ENCODE results near the gene IGFN1.

IGFN1 gene

DNA sequence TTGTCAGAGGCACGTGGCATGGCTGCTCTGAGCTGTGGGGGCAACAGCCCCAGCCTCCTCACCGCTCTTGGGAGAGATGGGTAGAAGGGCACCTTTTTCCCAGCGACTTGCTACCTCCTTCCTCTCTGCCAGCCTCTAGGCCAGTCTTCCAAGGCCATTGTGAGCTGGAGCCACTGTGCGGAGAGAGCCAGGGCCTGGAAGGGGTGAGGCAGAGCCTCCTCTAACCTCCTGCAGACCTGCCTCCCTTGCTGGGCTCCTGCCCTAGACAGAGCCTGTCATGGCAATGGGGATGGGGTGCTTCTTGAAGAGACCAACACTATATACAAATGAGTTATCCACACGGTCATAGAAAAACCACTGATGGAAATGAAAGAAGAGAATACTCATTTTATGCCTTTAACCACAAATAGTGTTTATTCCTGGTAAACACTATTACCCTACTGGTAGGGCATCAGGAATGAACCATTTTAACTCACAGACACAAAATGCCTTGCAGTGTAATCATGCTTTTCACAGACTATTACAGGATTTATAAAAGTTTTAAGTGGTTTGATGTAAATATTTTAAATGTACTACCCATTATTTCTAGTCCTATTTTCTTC lies 5.0 kb upstream of the IGFN1 start:
- DNase-seq, result no peak

DNA sequence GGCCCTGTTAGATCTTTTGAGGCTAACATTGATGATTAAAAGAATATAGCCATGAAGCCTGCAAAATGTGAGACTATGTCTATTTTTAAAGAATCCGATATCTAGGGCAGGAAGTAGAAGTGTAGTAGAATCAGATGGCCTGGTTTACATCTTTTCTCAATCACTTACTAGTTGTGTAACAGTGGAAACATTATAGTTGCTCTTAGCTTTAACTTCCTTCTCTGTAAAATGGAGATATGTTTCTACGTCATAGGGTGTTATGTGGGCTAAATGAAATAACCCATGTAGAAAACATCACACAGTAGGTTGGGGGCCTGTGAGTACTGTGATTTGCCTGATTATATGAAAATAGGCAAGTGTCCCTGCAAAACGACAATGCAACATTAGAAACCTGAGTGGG lies 4.4 kb upstream of the IGFN1 start:
- no peak for DNase-seq

GRCh38 chr1:201189085-201189484 lies 1.5 kb upstream of the IGFN1 start:
- DNase-seq, result no peak

GRCh38 chr1:201190005-201190404 lies 619 bp upstream of the IGFN1 start:
- DNase-seq, result no peak

DNA sequence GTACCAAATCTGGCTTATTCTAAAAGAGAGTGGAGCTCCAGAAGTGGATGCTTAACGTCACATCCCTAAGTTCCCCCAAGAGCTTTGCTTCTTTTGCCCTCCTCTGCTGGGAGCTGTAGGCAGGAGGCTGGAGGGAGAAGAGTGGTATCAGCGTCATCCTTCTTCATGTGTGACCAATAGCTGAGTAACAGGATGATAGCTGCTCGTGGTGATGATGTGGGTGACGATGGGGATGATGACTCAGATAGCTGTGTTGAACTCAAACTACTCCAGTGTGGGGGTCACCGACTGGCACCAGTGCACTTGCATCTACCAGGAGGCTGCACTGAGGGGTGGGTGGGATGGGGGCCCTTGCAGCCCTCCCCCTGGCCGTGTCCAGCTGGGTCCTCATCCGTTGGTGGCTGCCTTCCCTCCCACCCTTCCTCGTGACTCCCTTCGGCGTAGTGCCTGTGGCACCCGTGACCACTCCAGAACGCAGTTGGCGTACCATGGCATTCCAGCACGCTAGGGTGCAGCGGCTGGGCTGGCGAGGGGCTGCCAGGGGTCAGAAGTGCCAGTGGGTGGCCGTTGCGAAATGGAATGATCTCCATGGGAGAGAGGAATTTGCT lies 1.1 kb downstream of the IGFN1 start:
- no peak for DNase-seq

DNA sequence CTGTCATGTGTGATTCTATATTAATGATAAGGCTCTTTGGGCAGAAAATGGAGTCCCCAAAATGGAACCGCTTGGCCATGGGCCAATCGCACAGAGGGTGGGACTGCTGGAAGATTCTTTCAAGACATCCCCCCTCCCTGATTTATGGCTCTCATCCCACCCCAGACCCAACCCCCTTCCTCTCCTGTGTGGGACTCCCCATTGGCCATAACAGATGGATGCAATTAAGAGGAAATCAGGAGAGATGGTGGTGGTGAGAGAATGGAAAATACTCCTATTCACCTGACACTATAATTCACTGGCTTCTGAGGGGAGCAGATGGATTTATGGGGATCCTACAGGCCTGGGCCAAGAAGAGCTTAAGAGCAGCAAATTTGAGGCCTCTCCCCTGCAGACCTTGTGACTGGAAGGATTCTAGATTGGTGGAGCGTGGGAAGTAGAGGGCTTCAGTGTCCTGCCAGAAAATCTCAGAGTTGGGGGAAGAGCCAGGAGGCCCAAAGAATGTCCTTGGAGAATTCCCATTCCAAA lies 1.7 kb downstream of the IGFN1 start:
- DNase-seq, result no peak

DNA sequence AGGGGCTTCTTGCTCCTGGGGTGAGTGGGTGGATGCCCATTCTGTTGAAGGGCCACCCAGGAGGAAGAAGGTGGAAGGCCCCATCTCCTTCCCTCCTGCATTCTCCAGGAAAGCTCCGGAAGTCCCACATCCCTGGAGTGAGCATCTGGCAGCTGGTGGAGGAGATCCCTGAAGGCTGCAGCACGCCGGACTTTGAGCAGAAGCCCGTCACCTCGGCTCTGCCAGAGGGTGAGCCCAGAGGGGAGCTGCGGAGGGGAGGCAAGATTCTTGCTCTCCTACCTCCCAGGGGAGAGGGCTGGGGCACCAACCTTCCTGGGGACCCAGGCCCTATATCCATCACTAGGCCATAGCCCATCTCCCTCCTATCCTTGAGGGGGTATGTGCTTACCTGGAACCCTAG lies 3.4 kb downstream of the IGFN1 start:
- DNase-seq, result no peak

GRCh38 chr1:201198598-201198997 lies 8.0 kb downstream of the IGFN1 start:
- no peak for DNase-seq

DNA sequence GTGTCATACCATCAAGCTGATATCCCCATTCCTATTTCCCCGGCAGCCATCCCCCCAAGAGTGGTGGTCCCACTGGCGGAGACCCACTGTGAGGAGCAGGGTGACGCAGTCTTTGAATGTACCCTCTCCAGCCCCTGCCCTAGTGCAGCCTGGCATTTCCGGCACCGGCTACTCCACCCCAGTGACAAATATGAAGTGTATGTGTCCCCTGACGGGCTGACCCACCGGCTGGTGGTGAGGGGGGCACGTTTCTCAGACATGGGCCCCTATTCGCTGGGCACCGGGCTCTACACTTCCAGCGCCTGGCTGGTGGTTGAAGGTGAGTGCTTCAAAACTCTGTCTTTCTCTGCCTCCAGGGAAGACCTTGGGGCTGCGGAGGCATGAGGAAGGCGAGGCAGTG lies 14.4 kb downstream of the IGFN1 start:
- no peak for DNase-seq

DNA sequence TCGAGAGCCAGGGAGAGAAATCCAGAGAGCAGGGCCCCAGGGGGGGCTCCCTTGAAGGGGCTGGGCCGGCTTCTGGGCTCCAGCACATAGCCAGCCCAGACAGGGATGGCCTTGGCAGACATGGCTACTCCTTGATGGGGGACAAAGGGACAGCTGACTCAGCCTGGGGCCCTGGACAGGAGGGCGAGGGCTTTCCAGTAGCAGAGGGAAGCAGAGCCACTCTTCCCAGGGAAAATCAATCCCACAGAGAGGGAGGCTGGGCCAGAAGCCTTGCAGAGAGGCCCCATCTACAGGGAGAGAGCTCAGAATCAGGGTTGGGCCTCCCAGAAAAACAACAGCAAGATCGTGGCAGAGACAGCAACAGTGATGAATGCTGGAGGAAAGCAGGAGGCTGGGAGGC lies 15.6 kb downstream of the IGFN1 start:
- no peak for DNase-seq

GRCh38 chr1:201207046-201207445 lies 16.4 kb downstream of the IGFN1 start:
- DNase-seq, result no peak

DNA sequence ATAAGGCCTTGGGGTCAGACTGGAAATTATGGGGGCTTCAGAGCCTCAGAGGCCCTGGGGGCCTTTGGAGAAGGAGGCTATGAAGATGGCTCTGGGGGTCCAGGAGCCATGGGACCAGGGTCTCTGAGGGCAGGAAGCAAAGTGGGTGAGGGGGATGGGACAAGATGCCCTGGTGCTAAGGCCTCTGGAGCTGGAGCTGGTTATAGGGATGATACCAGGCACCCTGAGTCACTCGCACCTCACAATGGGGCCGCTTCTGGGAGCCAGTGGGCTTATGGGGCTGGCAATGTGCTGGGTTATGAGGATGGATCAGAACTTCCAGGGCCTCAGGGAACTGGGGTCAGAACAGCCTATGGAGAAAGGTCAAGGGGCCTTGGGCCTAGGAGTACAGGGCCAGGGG lies 17.6 kb downstream of the IGFN1 start:
- no peak for DNase-seq

GRCh38 chr1:201212056-201212455 lies 21.4 kb downstream of the IGFN1 start:
- DNase-seq, result no peak

GRCh38 chr1:201212461-201213055 lies 21.9 kb downstream of the IGFN1 start:
- DNase-seq, result no peak

DNA sequence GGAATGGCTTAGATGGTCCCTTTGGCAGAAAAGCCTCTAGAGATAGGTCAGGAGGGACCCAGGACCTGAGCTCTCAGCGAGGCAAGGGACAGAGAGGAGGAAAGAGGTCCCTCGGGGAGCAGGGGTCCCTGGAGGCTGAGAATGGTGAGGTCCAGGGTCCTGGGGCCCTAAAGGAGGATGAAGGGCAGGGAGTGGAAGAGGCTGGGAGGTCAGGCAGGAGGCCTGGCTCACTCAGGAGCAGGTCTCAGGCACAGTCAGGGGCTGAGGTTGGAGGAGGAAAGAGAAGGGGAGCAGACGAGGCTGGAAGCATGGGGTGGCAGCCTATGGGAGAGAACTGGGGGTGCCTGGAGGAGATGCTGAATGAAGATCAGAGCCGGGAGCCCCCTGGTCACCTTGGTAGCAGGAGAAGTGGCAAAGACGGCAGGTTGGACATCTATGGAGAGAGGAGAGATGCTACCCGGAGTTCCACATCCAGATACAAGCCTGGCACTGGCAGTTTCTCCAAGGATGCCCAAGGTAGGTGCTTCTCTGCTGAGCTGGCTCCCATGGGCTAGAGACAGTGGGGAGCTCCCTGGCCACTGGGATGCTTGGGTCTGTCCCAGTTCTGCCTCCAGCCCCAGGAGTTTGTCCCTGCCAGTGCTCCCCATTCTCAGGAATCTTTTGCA lies 22.6 kb downstream of the IGFN1 start:
- DNase-seq, result no peak

- no peak for DNase-seq
Observed at GRCh38 chr1:201213926-201214325, 23.3 kb downstream of the IGFN1 start.

- DNase-seq, result no peak
Observed at GRCh38 chr1:201214461-201214860, 23.8 kb downstream of the IGFN1 start.

GRCh38 chr1:201214886-201215285 lies 24.3 kb downstream of the IGFN1 start:
- DNase-seq, result no peak

DNA sequence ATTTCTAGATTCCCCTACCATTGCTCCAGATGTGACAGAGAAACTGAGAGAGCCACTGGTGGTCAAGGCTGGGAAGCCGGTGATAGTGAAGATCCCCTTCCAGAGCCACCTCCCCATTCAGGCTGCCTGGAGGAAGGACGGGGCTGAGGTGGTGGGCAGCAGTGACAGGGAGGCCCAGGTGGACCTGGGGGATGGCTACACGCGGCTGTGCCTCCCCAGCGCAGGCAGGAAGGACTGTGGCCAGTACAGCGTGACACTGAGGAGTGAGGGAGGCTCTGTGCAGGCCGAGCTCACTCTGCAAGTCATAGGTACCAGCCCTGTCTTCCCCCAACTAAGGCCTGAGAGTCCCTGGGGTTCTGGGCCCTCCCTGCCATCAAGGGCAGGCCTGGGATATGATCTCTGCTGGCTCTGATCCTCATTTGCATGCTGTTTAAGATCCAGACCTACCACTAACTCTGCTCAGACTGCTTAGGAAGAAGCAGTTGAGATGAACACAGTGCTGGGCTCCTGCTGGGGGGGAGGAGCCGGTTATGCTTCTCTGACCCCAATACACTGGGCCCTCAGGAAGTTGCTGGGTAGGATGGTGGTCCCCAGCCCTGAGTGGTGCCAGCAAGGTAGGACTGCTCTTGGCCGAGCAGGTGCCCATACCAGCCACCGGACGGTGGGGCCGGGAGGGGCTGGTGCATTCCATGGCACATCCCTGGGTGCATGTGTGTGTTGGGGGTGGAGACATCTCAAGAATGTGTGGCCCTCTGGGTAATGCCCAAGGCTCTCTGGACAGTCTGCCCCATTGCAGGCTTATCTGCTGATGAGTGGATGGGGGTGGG lies 25.1 kb downstream of the IGFN1 start:
- no peak for DNase-seq

GRCh38 chr1:201216395-201217085 lies 25.9 kb downstream of the IGFN1 start:
- DNase-seq, result no peak

- no peak for DNase-seq
Observed at GRCh38 chr1:201217146-201217545, 26.5 kb downstream of the IGFN1 start.

DNA sequence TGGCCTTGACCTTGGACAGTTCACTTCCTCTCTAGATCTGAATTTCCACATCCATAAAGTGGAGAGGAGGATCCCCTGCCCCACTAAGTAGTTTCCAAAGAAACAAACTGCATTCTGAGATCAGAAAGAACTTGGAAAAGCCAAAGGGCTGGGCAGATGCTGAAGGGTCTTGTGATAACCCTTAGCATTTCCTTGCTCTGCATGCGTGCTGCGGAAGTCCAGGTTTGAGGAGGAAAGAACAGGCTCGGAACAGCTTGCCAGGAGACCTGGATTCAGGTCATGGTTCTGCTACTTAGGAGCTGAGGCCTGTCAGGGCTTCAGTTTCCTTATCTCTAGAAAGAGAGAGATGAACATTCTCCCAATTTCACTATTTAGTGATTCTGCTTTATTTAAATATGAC lies 27.2 kb downstream of the IGFN1 start:
- DNase-seq, result no peak

DNA sequence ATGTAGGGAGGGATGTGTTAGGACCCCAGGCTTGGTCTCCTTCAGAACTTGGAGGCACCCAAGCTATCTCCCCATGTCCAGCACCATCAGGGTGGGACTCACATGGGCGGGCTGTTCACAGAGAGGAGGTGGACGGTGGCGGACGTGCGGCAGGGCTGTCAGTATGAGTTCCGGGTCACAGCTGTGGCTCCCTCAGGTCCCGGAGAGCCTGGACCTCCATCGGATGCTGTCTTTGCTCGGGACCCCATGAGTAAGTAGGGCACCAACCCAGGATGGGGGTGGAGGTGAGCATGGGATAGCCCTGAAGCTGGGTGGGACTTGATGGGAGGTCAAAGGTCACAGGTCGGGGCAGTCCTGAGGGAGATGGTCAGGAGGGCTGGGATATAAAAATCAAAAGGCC lies 27.8 kb downstream of the IGFN1 start:
- DNase-seq, result no peak

Measured in NCI-H146 (cell line).